Stimulated activated CD4-positive, alpha-beta T cell treated with anti-CD3 and anti-CD28 coated beads, Interleukin-1b, Interleukin-23, amount 100 ng/mL, for 48 hours (primary cell): ENCODE measurements around the gene FBXW8.
A peak's percentile ranks its signal among the peaks of the same experiment; 100 is the strongest.

Source experiments
- DNase-seq: peaks from one replicate; pipeline ENCODE4 v3.0.0-alpha.2; 2020

Gene FBXW8

DNA sequence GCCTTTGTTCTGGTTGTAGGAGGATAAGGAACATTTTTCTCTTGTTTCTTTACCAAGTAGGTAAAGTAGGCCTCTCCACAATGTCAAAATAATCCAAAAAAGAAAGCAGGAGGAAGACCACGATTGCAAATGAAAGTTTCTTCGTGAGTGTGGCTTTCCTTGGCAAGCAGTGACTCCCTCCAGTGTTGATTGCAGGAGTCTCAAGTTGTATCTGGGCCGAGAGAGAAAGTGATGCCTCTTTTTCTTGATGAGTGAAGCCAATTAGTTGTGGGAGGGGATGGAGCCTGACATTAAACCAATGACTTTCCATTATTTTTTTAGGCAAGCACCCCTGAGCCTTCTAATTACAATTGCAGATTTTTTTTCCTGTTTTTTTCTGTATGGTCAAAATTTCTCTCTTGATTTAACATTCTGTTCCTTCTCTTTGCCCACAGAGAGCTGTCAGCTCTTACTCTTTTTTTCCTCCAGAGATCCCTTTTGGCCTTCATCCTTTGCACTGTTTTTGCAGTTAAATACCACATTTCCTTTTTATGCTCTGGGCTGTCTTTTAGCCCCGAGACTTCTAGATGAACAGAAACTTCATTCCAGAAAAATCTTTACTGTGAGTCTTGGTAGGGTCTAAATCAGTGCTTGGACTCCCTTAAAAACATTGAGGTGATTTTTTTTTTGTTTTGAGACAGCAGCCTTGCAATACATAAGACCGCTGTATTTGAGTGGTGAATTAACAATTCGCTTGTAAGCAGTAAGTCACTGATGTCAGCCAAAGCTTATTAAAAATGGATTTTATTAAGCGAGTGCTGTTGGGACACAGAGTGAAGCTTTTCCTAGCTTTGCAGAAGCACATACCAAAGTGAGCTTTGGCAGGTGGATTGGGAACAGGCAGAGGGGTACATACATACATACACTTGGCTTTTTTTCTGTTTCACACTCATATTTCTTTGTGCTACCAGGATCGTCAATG, 15.8 kb downstream of the FBXW8 start:
- DNase-seq = no peak

DNA sequence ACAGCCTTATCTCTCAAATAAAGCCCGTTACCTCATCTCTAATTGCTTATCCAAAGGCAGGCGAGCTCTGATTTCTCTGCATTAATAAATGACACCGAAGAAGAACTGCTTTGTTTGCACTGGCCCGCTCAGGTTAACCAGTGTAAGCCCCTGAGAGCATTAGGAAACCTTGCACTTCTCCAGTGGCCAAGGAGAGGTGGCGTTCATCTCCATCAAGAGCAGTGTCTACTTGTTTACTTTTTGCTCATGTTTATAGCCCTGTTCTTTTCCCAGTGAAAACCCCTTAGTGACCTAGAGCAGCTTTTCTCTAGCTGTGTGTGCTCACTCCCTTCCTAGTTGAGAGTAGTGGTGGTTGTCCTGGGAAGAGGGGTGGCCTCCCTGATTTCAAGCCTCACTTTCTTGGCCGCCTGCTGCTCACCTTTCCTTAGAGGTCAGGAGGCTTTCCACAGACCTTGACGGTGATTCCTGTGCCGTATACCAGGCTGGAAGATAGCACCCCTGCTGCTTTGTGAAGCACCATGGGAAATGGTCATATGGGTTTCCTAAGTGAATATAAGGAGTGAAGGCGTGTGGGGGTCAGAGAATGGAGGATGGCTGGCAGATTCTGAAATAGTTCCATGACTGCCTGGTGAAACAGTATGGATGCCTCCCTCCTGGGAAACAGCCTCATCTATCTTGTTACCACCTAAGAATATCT, 16.6 kb downstream of the FBXW8 start:
- DNase-seq = no peak

DNA sequence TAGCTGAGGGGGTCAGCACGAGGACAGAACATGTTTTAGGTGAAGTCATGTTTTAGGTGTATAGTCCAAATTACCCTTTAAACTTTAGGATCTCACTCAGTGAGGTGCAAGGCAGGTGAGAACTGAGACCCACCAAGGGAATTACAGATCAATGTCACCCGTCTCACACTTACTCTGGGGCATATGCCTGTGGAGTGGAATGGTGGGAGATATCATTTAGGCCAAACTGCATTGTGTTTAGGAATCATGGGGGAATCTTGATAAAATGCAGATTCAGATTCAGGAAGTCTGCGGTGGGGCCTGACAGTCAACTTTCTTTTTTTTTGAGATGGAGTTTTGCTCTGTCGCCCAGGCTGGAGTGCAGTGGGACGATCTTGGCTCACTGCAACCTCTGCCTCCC, 17.8 kb downstream of the FBXW8 start:
- no peak for DNase-seq

DNA sequence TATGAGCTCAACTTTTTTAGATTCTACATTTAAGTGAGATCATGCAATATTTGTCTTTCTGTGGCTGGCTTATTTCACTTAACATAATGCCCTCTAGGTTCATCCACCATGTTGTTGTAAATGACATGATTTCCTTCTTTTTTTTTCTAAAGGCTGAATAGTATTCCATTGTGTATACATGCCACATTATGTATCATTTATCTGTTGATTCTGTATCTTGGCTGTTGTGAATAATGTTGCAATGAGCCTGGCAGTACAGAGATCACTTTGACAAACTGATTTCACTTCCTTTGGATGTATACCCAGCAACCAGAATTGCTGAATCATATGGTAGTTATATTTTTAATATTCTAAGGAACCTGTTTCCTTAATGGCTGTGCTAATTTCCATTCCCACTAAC, 19.1 kb downstream of the FBXW8 start:
- DNase-seq = no peak

DNA sequence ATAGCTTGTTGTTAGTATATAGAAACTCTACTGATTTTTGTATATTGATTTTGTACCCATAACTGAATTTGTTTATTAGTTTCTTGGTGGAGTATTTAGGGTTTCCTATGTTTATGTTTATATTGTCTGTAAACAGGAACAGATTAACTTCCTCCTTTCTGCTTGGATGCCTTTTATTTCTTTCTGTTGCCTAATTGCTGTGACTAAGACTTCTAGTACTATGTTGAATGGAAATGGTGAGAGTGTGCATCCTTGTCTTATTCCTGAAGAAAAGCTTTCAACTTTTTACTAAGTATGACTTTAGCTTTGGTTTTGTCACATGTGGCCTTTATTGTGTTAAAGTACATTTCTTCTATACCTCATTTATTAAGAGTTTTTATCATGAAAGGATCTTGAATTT, 20.9 kb downstream of the FBXW8 start:
- DNase-seq = no peak

DNA sequence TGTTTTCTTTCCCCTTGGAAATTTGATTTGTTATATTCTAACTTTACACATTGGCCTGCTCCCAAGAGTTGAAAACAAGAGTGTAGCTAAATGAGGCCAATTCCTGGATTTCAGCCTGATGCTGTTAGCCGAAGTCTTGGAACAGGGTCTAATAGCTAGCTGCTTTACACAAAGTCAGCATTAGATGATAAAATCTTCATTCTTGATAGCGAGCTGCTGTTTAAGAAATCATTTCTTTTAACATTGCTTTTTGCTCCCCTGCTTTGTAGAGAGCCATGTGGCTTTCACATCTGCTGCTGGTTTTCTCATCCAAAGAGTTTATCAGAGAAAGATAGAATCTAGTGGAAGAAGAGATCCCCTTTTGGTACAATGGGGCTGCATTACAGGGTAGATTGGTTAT, 22.3 kb downstream of the FBXW8 start:
- no peak for DNase-seq

DNA sequence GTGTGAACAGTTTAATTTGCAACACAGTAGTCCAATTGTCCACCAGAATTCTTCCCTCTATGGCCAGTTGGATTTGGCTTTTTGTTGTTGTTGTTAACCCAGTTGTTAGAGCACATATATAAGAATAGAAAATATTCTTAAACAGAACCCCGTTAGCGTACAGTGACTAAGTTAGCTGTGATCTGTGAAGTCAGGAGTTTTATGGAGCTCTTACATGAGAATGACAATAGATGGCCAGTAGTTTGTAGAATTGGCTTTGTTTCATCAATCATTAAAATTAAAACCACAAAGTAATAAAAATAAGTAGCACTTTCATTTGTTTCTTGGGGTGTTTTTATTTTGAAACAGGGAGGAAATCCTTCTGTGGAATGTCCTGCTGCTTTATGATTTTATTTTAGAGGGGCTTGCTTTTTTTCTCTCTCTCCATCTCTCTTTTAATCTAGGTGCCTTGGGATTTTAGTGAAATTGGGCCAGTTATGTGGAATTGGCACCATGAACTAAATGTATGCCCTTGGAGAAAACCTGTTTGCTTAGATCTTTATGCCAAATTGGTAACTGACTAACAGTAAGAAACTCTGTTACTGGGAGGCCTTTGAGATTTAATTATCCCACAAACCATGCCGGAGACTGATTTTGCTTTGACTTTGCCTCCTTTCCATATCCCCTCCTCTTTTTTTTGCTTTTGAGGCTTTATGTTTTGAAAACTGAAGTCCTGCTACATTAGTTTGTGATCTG, 22.9 kb downstream of the FBXW8 start:
- DNase-seq = no peak

DNA sequence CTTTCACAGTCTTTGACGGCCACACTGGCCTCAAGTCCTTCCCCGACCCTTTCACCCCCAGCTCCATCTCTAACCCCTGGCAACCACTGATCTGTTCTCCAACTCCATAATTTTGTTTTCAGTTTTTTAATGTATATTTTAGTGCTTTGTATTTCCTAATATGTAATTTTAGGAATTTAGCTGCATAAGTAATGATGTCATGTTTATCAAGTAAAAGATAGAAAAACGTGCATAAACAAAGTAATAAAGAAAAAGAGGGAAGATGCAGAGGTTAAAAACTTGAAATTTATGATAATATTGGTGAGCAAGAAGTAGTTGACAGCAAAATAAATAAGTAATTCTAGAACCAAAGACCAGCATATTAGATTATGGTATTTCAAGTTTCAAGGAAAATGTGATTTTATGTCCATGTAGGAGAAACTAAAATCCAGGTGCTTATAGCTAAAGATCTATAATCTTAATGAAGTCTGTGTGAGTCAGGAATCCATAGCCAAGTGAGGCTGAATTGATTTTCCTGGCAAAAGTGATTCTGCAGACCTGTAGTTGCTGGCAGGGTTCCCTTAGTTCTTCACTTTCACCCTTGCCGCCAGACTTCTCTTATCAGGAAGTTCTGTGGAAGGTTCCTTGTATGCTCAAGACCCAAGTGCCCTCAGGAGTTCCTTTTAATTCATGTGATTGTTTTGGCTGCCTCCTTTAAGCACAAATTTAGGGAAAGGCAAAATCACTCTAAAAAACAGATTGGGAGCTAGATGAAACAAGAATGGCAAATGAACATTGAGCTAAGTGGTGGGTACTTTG, 24.4 kb downstream of the FBXW8 start:
- no peak for DNase-seq

DNA sequence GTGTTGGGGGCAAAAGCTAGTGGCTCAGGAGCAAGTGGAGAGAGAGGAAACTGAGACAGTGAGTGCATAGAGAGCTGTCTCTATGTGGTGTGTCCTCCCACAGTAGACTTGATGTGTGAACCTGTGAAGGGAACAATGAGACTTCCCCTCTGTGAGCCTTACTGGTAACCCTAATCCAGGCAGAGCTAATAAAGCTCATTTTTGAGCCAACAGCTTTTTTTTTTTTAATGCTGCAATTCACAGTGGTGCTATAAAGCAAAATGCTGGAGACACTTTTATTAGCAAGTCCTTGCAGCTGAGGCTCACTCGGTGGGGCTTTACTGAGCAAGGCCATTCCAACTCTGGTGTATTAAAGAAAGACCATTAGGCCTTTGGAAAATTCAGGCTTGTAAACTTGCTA, 26.9 kb downstream of the FBXW8 start:
- no peak for DNase-seq

DNA sequence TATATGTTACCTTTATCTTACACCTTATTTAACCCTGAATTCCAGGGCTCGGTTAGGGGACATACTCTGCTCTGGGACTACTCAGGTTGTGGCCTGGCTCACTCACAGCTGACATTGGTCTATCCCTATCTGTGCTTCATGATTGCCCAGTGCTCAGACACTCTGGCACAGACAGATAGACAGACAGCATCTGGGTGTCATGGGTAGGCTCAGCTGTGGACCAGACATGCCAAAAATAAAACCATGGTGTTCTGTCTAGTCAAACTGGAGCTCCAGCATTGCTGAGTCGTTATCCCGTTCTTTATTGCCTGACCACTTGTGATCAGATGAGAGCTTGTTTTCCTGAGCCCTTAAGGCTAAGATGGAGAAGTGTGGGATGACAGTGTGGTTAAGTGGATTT, 29.0 kb downstream of the FBXW8 start:
- no peak for DNase-seq

DNA sequence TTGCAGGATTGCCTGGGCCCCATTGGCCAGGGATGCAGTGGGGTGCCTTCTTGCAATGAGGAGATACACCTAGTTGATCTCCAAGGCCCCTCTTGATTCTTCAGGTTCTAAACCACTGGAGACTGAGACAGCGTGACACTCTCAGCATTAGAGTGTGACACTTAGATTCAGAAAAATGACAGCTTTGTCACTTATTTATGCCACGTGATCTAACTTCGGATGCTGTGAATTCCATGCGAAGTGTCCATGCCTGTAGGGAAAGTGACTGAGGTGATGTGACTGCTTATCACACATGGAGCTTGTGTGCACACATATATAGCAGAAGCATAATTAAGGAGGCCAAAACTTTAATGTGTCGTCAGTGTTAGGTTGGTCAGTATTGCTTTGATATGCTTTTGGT, 30.4 kb downstream of the FBXW8 start:
- no peak for DNase-seq

DNA sequence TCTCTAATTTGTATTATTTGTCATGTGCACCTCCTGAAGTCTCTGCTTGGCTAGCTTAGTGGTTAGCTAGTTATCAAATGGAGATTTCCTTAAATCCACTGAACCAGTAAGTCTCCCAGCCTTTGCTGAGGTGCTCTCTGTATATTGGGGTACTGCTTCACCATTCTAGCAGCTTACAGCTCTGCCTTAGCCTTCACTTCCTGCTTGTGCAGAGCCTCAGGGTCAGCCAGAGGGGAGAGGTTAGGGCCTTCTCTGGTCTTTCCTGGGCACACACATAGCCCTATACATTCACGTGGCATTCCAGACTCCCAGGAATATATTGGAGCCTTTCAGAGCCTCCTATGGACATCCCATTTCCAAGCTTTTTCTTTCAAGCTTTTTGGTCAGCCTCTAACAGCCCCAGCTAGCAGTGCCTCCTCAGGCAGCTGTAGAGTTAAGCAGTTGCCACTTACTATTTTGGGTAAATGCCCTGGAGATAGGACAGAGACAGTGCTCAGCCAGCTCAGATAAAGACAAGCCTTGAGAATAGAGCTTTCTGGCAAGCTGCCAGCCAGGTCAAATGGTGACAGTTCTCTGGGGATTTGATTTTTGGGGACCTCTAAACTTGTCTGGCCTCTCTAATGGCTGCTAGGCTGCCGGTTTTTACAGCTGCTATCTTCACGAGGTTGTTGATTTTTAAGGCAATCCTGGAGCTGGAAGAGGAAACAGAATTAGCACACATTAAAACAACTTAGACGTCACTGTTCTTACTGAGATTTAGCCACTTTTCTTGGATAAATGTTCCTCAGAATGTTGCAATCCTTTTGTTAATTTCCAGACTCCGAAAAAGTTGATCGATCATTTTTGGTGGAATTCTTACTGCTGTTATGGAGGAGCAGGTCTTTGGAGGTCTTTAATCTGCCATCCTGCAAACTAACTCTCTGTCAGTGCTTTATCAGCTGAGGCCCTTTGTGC, 32.9 kb downstream of the FBXW8 start:
- DNase-seq = no peak

DNA sequence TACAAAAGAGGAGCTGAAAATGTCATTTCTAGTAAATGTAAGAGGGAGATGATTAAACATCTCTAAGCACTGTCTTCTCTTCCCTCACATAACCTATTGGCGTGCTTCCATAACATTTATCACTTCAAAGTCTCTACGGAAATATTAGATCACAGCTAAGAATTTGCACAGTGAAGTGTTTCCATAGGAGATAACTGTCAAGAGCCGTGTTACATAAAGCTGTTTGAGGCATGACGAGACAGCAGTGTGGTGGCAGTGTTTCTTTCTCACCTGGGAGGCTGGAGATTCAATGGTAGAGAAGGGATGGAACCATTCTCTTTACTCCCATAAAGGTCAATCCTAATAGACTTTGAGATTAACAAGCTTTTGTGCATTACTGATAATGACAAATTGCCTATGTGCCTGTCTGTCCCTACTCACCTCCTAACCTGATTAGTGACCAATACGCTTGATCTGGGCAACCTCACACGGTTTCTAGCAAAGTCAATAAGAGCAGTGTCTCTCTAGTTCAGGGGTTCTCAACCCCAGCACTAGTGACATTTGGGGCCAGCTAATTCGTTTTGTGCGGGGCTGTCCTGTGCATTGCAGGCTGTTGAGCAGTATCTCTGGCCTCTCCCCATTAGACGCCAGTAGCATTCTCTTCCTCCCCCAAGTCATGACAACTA, 35.3 kb downstream of the FBXW8 start:
- no peak for DNase-seq

DNA sequence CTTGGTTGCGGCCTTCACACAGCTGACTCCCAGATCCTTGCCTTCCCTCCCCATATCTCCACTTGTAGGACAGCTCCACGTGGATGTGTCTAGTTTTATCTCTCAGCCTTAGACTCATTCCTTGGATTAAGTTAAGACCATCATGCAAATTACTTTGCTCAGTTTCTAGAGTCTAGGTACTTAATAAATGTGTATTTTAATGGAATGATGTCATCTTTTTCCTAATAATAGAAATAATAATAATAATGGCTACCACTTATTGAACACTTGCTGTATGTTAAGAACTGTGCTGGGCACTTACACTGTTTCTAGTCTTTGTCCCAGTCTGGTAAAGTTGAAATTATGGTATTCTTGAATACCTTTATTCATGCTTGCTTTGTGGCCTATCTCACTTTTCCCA, 37.5 kb downstream of the FBXW8 start:
- DNase-seq = no peak

DNA sequence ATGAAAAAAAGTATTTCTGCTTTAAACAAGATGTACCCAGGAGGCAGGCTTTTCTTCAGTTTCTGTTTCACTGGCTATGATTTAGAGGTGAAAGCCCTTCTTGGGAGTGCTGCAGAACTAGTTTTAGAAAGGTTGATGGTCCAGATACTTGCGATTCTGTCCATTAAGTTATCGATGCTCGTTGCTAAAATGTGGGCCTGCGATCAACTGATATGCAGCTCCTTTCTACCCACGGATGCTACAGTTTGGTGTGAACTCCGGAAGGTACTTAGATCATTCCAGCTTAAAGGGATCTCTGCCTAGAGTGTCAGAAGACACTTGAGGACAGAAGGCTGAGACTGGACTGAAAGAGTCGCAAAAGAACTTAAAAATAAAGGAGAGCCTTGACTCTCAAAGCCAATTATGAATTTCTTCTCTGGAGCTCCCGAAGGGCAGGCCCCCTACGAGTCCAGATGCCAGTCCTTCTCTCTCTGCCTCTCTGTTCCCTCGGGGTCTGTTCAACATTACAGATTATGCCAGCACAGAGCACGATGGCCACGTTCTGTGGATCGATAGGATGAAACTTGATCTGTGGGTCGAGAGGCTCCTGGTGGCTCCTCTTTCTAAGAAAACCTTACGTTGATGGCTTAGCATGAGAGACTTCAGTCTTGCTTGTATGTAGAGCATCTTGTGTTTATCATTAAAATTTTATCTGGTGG, 40.0 kb downstream of the FBXW8 start:
- DNase-seq = no peak

DNA sequence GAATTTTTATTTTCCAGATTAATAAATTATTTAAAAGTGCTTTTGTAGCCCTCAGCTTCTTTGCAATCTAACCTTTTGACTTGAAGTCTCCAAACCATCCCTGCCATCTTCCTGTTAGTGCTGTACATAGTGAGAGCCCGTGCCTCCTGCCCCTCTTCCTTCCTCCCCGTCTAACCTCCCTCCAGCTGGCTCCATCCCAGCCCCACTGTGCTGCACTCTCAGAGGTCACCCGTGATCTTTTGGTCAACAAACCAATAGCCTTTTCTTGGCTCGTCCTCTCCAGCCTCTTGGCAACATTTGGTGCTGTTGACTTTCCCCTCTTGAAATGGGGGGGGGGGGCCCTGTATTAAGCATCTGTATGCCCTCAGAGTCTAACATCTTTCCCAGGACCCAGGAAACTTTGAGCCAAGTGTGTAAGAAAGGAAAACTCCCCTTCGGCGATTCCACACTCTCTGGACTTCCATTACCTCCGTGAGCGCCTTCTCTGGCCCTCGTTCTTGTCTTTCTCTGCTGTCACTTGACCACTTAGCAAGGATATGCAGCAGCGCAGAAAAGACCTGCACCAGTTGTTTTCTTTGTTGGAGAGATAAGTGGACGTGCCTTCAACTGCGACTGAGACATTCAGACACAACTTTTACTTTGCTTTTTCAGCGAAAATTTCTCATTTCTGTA, 44.1 kb downstream of the FBXW8 start:
- no peak for DNase-seq

DNA sequence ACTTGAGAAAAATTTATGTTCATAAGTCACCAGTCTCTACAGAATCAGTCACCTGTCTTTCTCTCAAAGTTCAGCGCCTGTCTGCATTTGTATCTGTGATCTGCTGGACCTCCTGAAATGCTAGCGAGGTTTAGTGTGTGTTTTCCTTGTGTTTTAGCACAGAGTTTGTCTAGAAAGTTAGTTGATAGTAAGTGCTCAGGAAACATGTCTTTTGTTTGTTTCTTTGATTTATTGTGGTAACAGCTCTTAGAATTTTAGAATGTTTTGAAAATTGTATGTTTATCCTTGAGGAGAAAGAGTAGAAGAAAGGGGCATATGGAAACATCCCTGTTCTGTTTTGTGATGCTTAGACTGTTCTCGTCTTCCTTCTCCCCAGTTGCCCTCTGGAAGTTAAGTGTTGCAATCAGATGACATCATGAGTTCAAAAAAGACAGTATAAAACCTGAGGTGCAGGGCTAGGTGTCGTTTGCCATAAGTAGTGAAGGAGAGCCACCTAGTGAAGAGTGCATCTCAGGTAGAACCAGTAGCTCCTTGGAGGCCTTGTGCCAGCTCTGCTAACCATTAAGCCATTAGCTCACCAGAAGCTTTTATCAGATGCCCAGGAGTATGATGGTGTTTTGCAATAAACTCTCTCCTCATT, 44.8 kb downstream of the FBXW8 start:
- no peak for DNase-seq

DNA sequence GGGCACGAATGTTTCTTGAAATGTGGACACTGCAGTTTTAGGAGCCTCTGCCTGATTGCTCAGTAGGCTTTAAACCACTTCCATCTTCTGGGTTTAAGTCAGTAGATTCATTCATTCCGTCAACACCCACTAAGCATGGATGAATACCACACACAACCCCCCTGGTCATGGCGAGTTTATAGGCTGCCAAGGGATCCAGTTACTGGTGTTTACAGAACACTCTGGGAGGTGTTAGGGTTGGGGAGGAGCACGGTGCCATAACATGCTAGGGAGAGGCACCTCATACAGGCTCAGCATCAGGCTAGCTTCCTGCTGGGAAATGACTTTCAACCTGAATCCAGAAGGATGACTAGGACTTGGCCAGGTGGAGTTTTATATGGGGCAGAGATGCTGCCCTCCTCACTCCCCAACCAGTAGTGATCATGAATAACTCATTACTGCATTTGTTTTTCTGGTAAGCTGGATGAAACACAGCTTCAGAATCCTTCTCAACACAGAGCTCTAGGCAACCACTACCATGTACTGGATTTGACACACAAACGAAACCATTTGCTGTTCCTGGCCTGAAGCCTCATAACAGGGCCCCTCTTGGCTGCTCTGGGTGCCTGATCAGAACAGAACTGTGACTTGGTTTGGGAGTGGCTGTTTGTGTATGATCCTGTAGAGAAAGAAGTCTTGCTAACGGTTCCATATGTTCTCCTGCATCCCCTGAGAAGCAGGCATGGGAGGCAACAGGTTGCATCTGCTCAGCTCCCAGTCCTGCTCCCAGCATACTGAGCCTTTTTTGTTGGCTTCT, 47.9 kb downstream of the FBXW8 start:
- peak; percentile 26 for DNase-seq

DNA sequence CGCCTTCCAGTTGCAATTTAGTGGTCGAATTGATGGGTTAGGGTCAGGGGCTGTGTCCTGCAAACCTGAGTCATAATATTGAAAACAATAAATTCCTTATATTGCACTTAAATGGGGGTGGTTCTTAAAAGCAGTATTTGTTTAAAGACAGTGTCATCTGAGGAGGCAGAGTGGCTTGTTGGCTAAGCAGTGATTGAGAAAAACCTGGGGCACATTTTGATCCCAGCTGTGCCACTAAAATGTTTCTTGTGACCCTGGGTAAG, 48.4 kb downstream of the FBXW8 start:
- DNase-seq = no peak
